Astrocyte (in vitro differentiated cells and primary cell): ENCODE measurements around the gene C22orf31. TPM values are rescaled to one million over a fixed set of nuclear protein-coding genes. Genes with fewer than 3 reads are reported as not detected.

ENCODE experiments used
- DNase-seq: peaks from one replicate; pipeline ENCODE4 v3.0.0-alpha.2; 2010; ENCODE audit warnings: low read depth
- FAIRE-seq: peaks from 2 replicates; lab custom pipeline; 2011; peaks lifted over from hg19 to GRCh38; lab: Jason Lieb, UNC
- H2AFZ ChIP-seq: 2 replicates; pipeline ENCODE4 v1.6.0; 2012; ENCODE audit warnings: low read depth, low read length, inconsistent platforms
- H3K27ac ChIP-seq: 2 replicates; pipeline ENCODE4 v1.5.1; 2011; ENCODE audit warnings: low read depth, low read length, inconsistent platforms
- H3K27me3 ChIP-seq: 2 replicates; pipeline ENCODE4 v1.6.0; 2011; ENCODE audit warnings: low read length, inconsistent platforms; ENCODE audit not compliant: insufficient read depth
- H3K36me3 ChIP-seq: 2 replicates; pipeline ENCODE4 v1.5.1; 2011; ENCODE audit warnings: low read length, inconsistent platforms; ENCODE audit not compliant: insufficient read depth
- H3K4me1 ChIP-seq: 2 replicates; pipeline ENCODE4 v1.5.1; 2011; ENCODE audit warnings: low read length, inconsistent platforms; ENCODE audit not compliant: insufficient read depth
- H3K4me2 ChIP-seq: 2 replicates; pipeline ENCODE4 v1.6.0; 2012; ENCODE audit warnings: low read length, inconsistent platforms
- H3K4me3 ChIP-seq: 2 replicates; pipeline ENCODE4 v1.5.1; 2011; ENCODE audit warnings: low read depth, mild to moderate bottlenecking, low read length, inconsistent platforms; ENCODE audit not compliant: insufficient read depth
- H3K79me2 ChIP-seq: 2 replicates; pipeline ENCODE4 v1.6.0; 2012; ENCODE audit warnings: mild to moderate bottlenecking, low read length, inconsistent platforms; ENCODE audit not compliant: insufficient read depth
- H3K9ac ChIP-seq: 2 replicates; pipeline ENCODE4 v1.6.0; 2012; ENCODE audit warnings: mild to moderate bottlenecking, low read length, inconsistent platforms
- H3K9me3 ChIP-seq: 2 replicates; pipeline ENCODE4 v1.5.1; 2012; ENCODE audit warnings: low read depth, mild to moderate bottlenecking, low read length, inconsistent platforms; ENCODE audit not compliant: insufficient read depth
- H4K20me1 ChIP-seq: 2 replicates; pipeline ENCODE4 v1.6.0; 2012; ENCODE audit warnings: low read length, inconsistent platforms; ENCODE audit not compliant: insufficient read depth
- H3K27ac Mint-ChIP-seq: one replicate; pipeline ENCODE4 v1.8.0; 2021; ENCODE audit warnings: mild to moderate bottlenecking, mixed read lengths; ENCODE audit not compliant: unreplicated experiment
- H3K27me3 Mint-ChIP-seq: one replicate; pipeline ENCODE4 v1.8.0; 2021; ENCODE audit warnings: low read depth, mixed read lengths; ENCODE audit not compliant: unreplicated experiment
- H3K36me3 Mint-ChIP-seq: one replicate; pipeline ENCODE4 v1.8.0; 2021; ENCODE audit warnings: low read depth, mixed read lengths; ENCODE audit not compliant: unreplicated experiment
- H3K4me1 Mint-ChIP-seq: one replicate; pipeline ENCODE4 v1.8.0; 2021; ENCODE audit warnings: low read depth, mixed read lengths; ENCODE audit not compliant: unreplicated experiment
- H3K4me3 Mint-ChIP-seq: one replicate; pipeline ENCODE4 v1.8.0; 2021; ENCODE audit warnings: mild to moderate bottlenecking, moderate library complexity, mixed read lengths; ENCODE audit not compliant: unreplicated experiment
- H3K9me3 Mint-ChIP-seq: one replicate; pipeline ENCODE4 v1.8.0; 2021; ENCODE audit warnings: mild to moderate bottlenecking, mixed read lengths; ENCODE audit not compliant: unreplicated experiment
- EZH2 ChIP-seq: IDR thresholded peaks from 2 replicates; pipeline ENCODE4 v1.6.1; 2012; ENCODE audit warnings: mild to moderate bottlenecking, low read length, inconsistent platforms; ENCODE audit not compliant: insufficient read depth
- total RNA-seq: library from RNA; stranded (reverse); gene quantifications from 2 replicates; pipeline ENCODE4 v1.2.1, GENCODE V29; 2021
- TF ChIP-seq, protein P1 (sequence below): IDR thresholded peaks from 2 replicates; pipeline ENCODE4 v1.5.1; 2011; ENCODE audit warnings: low read depth, mild to moderate bottlenecking, inconsistent platforms, low read length, moderate library complexity; ENCODE audit not compliant: insufficient read depth

C22orf31 gene
- total RNA-seq, 1 donor from 2014 or later, result not detected

DNA sequence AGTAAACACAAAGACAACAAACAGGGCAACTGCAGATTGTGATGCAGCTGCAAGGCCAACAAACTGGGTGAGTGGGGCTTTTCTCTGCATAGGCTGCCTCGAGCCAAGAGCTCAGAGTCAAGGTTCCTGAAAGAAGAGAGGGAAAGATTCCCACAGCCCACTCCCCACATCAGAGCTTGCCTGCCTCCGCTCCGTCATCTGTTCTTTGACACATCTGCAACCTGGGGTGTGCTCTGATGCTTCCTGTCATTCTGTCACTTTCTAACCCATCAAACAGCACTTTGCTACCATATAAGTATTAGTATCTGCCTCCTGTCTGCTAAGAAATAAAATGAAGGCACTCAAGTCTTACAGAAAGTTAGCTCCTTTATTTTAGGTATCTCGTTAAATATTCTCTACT is 46.9 kb downstream of the C22orf31 start:
- H3K27ac Mint-ChIP-seq, result no peak overlapping the region
- H3K4me2 ChIP-seq, result no peak overlapping the region
- H3K4me1 Mint-ChIP-seq, result peaks cover 4% of the 10 kb centered on the region
- no peaks in the 10 kb centered on the region for H4K20me1 ChIP-seq
- no peak overlapping the region for H3K9ac ChIP-seq
- peaks cover 7% of the 10 kb centered on the region for H3K36me3 Mint-ChIP-seq
- no peaks in the 10 kb centered on the region for H3K9me3 Mint-ChIP-seq
- H3K79me2 ChIP-seq, result no peaks in the 10 kb centered on the region
- H3K36me3 ChIP-seq, result peaks cover 2% of the 10 kb centered on the region
- no peaks in the 10 kb centered on the region for H3K4me1 ChIP-seq
- FAIRE-seq, result no peak
- H2AFZ ChIP-seq, result no peak overlapping the region
- no peaks in the 10 kb centered on the region for H3K27me3 Mint-ChIP-seq
- TF ChIP-seq EZH2, result no peak
- TF ChIP-seq, protein P1, sequence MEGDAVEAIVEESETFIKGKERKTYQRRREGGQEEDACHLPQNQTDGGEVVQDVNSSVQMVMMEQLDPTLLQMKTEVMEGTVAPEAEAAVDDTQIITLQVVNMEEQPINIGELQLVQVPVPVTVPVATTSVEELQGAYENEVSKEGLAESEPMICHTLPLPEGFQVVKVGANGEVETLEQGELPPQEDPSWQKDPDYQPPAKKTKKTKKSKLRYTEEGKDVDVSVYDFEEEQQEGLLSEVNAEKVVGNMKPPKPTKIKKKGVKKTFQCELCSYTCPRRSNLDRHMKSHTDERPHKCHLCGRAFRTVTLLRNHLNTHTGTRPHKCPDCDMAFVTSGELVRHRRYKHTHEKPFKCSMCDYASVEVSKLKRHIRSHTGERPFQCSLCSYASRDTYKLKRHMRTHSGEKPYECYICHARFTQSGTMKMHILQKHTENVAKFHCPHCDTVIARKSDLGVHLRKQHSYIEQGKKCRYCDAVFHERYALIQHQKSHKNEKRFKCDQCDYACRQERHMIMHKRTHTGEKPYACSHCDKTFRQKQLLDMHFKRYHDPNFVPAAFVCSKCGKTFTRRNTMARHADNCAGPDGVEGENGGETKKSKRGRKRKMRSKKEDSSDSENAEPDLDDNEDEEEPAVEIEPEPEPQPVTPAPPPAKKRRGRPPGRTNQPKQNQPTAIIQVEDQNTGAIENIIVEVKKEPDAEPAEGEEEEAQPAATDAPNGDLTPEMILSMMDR, result no peak
- no peak overlapping the region for H3K4me3 ChIP-seq
- H3K27ac ChIP-seq, result no peak overlapping the region
- H3K9me3 ChIP-seq, result no peaks in the 10 kb centered on the region
- no peak for DNase-seq
- H3K27me3 ChIP-seq, result no peaks in the 10 kb centered on the region
- H3K4me3 Mint-ChIP-seq, result no peak overlapping the region

DNA sequence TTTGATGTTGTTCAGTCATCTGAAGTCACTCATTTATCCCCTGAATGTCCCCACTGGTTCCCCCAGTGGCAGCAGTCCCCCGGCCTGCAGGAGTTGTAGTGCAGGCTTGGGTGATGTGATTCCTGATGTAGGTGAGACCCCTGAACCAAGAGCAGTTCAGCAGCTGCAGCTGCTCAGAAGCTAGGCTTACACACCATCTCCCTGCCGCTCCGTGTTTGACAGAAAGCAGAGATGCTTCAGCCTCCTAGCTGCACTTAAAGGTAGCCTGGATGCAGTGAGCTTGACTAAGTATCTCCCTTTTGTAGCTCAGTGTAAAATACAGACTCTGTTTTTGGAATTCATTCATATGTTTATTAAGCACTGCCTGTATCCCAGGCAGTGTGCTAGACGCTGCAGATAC is 47.3 kb downstream of the C22orf31 start:
- DNase-seq (no peak), FAIRE-seq (no peak)
- Histone ChIP-seq H3K27ac (no peak overlapping the region), H3K27me3 (no peaks in the 10 kb centered on the region), H3K36me3 (peaks cover 2% of the 10 kb centered on the region), H3K4me3 (no peak overlapping the region), H2AFZ (no peak overlapping the region), H3K4me2 (no peak overlapping the region), H3K4me1 (no peaks in the 10 kb centered on the region), H4K20me1 (no peaks in the 10 kb centered on the region), H3K9me3 (no peaks in the 10 kb centered on the region), H3K79me2 (no peaks in the 10 kb centered on the region), H3K9ac (no peak overlapping the region)
- no peaks in the 10 kb centered on the region for H3K27me3 Mint-ChIP-seq
- no peak overlapping the region for H3K4me3 Mint-ChIP-seq
- H3K4me1 Mint-ChIP-seq, result peaks cover 6% of the 10 kb centered on the region
- TF ChIP-seq, protein P1, result no peak
- TF ChIP-seq EZH2, result no peak
- H3K9me3 Mint-ChIP-seq, result no peaks in the 10 kb centered on the region
- peaks cover 5% of the 10 kb centered on the region for H3K36me3 Mint-ChIP-seq
- H3K27ac Mint-ChIP-seq, result peak overlapping the region; percentile 34

DNA sequence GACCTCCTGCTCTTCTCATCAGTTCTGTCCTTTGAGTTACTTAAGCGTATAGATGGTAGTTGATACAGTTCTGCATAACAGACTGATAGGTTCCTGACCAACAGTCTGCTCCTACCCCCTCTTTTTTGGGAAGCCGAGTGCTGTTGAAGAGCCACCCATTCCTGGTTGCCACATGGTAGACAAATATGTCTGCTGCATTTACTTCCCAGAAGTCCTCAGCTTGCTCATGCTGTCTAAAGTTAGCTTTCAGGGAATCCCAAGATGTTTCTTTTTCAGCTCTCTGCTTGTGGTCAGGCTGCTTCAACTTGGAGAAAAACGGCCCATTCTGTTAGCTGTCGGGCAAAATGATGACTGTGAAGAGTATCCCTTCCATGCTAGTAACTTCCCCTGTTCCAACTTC is 48.7 kb downstream of the C22orf31 start:
- no peaks in the 10 kb centered on the region for H3K27me3 ChIP-seq
- no peak overlapping the region for H2AFZ ChIP-seq
- no peak overlapping the region for H3K9ac ChIP-seq
- no peak overlapping the region for H3K4me2 ChIP-seq
- no peaks in the 10 kb centered on the region for H3K79me2 ChIP-seq
- Mint-ChIP-seq H3K27me3 (no peaks in the 10 kb centered on the region), H3K27ac (no peak overlapping the region), H3K9me3 (no peaks in the 10 kb centered on the region), H3K4me1 (peaks cover 10% of the 10 kb centered on the region), H3K36me3 (no peaks in the 10 kb centered on the region), H3K4me3 (no peak overlapping the region)
- peaks cover 2% of the 10 kb centered on the region for H3K36me3 ChIP-seq
- TF ChIP-seq, protein P1, result no peak
- no peak for TF ChIP-seq EZH2
- FAIRE-seq (no peak), DNase-seq (peak; percentile 10)
- peaks cover 4% of the 10 kb centered on the region for H4K20me1 ChIP-seq
- no peaks in the 10 kb centered on the region for H3K9me3 ChIP-seq
- H3K4me3 ChIP-seq, result no peak overlapping the region
- no peaks in the 10 kb centered on the region for H3K4me1 ChIP-seq
- no peak overlapping the region for H3K27ac ChIP-seq
